ENCODE measurements around the gene RNF26. TPM values are rescaled to one million over a fixed set of nuclear protein-coding genes. Genes with fewer than 3 reads are reported as not detected.

The RNF26 gene
- total RNA-seq, 1 experiment from 2014 or later: 90.6 TPM

- H3K9me3 Mint-ChIP-seq: no peaks in the 10 kb centered on the region
- no peak for DNase-seq (ENCODE audit: low spot score)
- TF ChIP-seq HMGA2 (CRISPR knock-in tag; IDR thresholded peaks at IDR 0.05) (no peak), ATF6 (CRISPR knock-in tag; IDR thresholded peaks at IDR 0.05) (no peak), JAZF1 (CRISPR knock-in tag; IDR thresholded peaks at IDR 0.05) (no peak), CREM (CRISPR knock-in tag; IDR thresholded peaks at IDR 0.05) (no peak), GRHL2 (CRISPR knock-in tag; IDR thresholded peaks at IDR 0.05; ENCODE audit: insufficient replicate concordance, severe bottlenecking) (no peak), TCF7 (CRISPR knock-in tag; IDR thresholded peaks at IDR 0.05; ENCODE audit: low read depth) (no peak)
- TF ChIP-seq, protein P1, sequence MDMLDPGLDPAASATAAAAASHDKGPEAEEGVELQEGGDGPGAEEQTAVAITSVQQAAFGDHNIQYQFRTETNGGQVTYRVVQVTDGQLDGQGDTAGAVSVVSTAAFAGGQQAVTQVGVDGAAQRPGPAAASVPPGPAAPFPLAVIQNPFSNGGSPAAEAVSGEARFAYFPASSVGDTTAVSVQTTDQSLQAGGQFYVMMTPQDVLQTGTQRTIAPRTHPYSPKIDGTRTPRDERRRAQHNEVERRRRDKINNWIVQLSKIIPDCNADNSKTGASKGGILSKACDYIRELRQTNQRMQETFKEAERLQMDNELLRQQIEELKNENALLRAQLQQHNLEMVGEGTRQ (CRISPR knock-in tag; IDR thresholded peaks at IDR 0.05): no peak
- ChIA-PET CTCF (interaction anchor here (0.6 to 13.7 kb wide), 24 partner anchors 7 to 216 kb away, joined by 3 to 387 read pairs (median 4); partner anchors contain the start of genes ABCG4, C1QTNF5, C2CD2L and CBL), POLR2A (interaction anchor here (0.7 to 1.6 kb wide), 3 partner anchors 8 to 117 kb away, joined by 3 to 9 read pairs (median 3); partner anchors contain the start of gene CBL)
- peaks cover 9% of the 10 kb centered on the region for H3K27me3 Mint-ChIP-seq (ENCODE audit: low read depth)
- H3K4me1 Mint-ChIP-seq: peaks cover 38% of the 10 kb centered on the region
- H3K4me3 Mint-ChIP-seq: no peak overlapping the region
- no peak overlapping the region for H3K27ac Mint-ChIP-seq
- H3K36me3 Mint-ChIP-seq: no peaks in the 10 kb centered on the region
- no peak for ATAC-seq
Observed at GRCh38 chr11:119322921-119323531, 11.3 kb upstream of the RNF26 start.

- H3K4me3 Mint-ChIP-seq: no peak overlapping the region; the same call in 1 of the 2 replicates
- peaks cover 3% of the 10 kb centered on the region; the same call in 1 of the 2 replicates for H3K27me3 Mint-ChIP-seq (ENCODE audit: low read depth)
- ATAC-seq (peak; percentile 5), DNase-seq (ENCODE audit: low spot score) (peak; percentile 90)
- H3K27ac Mint-ChIP-seq: no peak overlapping the region
- ChIA-PET POLR2A (interaction anchor here (0.7 to 1.6 kb wide), 3 partner anchors 8 to 117 kb away, joined by 3 to 9 read pairs (median 3); partner anchors contain the start of gene CBL), CTCF (interaction anchor here (0.6 to 13.7 kb wide), 32 partner anchors 8 to 406 kb away, joined by 3 to 387 read pairs (median 4); partner anchors contain the start of genes ABCG4, C1QTNF5, C2CD2L and CBL)
- H3K9me3 Mint-ChIP-seq: no peaks in the 10 kb centered on the region
- H3K36me3 Mint-ChIP-seq: no peaks in the 10 kb centered on the region
- H3K4me1 Mint-ChIP-seq: peaks cover 32% of the 10 kb centered on the region
- TF ChIP-seq CDX4 (CRISPR knock-in tag; IDR thresholded peaks at IDR 0.05; ENCODE audit: borderline replicate concordance) (no peak), ATF6 (CRISPR knock-in tag; IDR thresholded peaks at IDR 0.05) (no peak), HMGA2 (CRISPR knock-in tag; IDR thresholded peaks at IDR 0.05) (no peak), CREB1 (CRISPR knock-in tag; IDR thresholded peaks at IDR 0.05) (no peak), EMX1 (CRISPR knock-in tag; IDR thresholded peaks at IDR 0.05) (no peak), ATF1 (CRISPR knock-in tag; IDR thresholded peaks at IDR 0.05) (no peak), SMAD3 (CRISPR knock-in tag; IDR thresholded peaks at IDR 0.05; ENCODE audit: borderline replicate concordance) (no peak), SP1 (CRISPR knock-in tag; conservative IDR thresholded peaks at IDR 0.05) (0 out of 2 replicates have a peak, but pooled peaks have one; percentile 25)
- TF ChIP-seq, protein P2, sequence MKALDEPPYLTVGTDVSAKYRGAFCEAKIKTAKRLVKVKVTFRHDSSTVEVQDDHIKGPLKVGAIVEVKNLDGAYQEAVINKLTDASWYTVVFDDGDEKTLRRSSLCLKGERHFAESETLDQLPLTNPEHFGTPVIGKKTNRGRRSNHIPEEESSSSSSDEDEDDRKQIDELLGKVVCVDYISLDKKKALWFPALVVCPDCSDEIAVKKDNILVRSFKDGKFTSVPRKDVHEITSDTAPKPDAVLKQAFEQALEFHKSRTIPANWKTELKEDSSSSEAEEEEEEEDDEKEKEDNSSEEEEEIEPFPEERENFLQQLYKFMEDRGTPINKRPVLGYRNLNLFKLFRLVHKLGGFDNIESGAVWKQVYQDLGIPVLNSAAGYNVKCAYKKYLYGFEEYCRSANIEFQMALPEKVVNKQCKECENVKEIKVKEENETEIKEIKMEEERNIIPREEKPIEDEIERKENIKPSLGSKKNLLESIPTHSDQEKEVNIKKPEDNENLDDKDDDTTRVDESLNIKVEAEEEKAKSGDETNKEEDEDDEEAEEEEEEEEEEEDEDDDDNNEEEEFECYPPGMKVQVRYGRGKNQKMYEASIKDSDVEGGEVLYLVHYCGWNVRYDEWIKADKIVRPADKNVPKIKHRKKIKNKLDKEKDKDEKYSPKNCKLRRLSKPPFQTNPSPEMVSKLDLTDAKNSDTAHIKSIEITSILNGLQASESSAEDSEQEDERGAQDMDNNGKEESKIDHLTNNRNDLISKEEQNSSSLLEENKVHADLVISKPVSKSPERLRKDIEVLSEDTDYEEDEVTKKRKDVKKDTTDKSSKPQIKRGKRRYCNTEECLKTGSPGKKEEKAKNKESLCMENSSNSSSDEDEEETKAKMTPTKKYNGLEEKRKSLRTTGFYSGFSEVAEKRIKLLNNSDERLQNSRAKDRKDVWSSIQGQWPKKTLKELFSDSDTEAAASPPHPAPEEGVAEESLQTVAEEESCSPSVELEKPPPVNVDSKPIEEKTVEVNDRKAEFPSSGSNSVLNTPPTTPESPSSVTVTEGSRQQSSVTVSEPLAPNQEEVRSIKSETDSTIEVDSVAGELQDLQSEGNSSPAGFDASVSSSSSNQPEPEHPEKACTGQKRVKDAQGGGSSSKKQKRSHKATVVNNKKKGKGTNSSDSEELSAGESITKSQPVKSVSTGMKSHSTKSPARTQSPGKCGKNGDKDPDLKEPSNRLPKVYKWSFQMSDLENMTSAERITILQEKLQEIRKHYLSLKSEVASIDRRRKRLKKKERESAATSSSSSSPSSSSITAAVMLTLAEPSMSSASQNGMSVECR (CRISPR knock-in tag; IDR thresholded peaks at IDR 0.05; ENCODE audit: borderline replicate concordance): no peak
- TF ChIP-seq, protein P3, sequence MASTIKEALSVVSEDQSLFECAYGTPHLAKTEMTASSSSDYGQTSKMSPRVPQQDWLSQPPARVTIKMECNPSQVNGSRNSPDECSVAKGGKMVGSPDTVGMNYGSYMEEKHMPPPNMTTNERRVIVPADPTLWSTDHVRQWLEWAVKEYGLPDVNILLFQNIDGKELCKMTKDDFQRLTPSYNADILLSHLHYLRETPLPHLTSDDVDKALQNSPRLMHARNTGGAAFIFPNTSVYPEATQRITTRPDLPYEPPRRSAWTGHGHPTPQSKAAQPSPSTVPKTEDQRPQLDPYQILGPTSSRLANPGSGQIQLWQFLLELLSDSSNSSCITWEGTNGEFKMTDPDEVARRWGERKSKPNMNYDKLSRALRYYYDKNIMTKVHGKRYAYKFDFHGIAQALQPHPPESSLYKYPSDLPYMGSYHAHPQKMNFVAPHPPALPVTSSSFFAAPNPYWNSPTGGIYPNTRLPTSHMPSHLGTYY (CRISPR knock-in tag; IDR thresholded peaks at IDR 0.05): no peak
- TF ChIP-seq, protein P4, sequence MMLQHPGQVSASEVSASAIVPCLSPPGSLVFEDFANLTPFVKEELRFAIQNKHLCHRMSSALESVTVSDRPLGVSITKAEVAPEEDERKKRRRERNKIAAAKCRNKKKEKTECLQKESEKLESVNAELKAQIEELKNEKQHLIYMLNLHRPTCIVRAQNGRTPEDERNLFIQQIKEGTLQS (CRISPR knock-in tag; conservative IDR thresholded peaks at IDR 0.05): no peak
- TF ChIP-seq, protein P5, sequence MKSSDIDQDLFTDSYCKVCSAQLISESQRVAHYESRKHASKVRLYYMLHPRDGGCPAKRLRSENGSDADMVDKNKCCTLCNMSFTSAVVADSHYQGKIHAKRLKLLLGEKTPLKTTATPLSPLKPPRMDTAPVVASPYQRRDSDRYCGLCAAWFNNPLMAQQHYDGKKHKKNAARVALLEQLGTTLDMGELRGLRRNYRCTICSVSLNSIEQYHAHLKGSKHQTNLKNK (CRISPR knock-in tag; IDR thresholded peaks at IDR 0.05): no peak
Observed at GRCh38 chr11:119323532-119324033, 10.7 kb upstream of the RNF26 start.
